Measurements from ENCODE around the gene WWC2.

DNA sequence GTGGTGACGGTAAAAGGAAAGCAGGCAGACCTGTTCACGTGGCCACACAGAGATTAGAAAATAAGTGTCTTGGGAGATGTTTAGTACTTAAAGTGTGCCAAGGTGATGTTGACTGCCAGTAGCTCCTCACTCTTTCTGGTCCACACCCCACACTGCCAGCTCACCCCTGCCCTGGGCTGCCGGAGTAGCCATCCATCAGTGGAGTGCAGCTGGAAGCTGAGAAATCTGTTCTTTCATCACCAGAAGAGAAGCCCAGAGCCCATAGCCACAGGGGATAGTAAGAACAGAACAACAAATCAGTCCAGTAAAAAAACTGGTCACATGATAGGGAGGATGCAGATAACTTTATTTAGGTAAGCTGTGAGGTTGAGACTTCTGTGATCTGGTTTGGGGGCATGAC, 64.1 kb downstream of the WWC2 start:
- TF ChIP-seq ZFP41 (tag by site-specific recombination; IDR thresholded peaks at IDR 0.05; ENCODE audit: borderline replicate concordance) (no peak), YY1 (tag by site-specific recombination; IDR thresholded peaks at IDR 0.05) (no peak), CTCF (tag by site-specific recombination; IDR thresholded peaks at IDR 0.05) (no peak), MZF1 (tag by site-specific recombination; IDR thresholded peaks at IDR 0.05; ENCODE audit: borderline replicate concordance) (no peak), SETDB1 (IDR thresholded peaks at IDR 0.05; ENCODE audit: insufficient read length, low read length) (no peak), KLF10 (tag by site-specific recombination; IDR thresholded peaks at IDR 0.05) (no peak)
- TF ChIP-seq, protein P1, sequence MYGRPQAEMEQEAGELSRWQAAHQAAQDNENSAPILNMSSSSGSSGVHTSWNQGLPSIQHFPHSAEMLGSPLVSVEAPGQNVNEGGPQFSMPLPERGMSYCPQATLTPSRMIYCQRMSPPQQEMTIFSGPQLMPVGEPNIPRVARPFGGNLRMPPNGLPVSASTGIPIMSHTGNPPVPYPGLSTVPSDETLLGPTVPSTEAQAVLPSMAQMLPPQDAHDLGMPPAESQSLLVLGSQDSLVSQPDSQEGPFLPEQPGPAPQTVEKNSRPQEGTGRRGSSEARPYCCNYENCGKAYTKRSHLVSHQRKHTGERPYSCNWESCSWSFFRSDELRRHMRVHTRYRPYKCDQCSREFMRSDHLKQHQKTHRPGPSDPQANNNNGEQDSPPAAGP (tag by site-specific recombination; IDR thresholded peaks at IDR 0.05): no peak
